GM18868 (cell line): Measurements from ENCODE around the gene LOXL1.
"Not testable (repeated sequence)": the region's sequence is repeated elsewhere in the genome, so short reads cannot be mapped to it uniquely, and the experiment has no call there.

ENCODE experiments used
- ATAC-seq: cut with Tn5 transposase; IDR thresholded peaks from one replicate; pipeline ENCODE4 v1.9.1; 2021; ENCODE audit warnings: mild to moderate bottlenecking, moderate library complexity; ENCODE audit not compliant: unreplicated experiment

LOXL1 gene

GRCh38 chr15:73972984-73973682, 46.9 kb downstream of the LOXL1 start:
- no peak for ATAC-seq

- ATAC-seq: not testable (repeated sequence)
Measured at GRCh38 chr15:73973683-73974200, 47.5 kb downstream of the LOXL1 start.

- ATAC-seq: not testable (repeated sequence)
Measured at GRCh38 chr15:73975440-73976125, 49.3 kb downstream of the LOXL1 start.

- no peak for ATAC-seq
Measured at GRCh38 chr15:73978896-73979295, 52.6 kb downstream of the LOXL1 start.

GRCh38 chr15:73979636-73980035, 53.4 kb downstream of the LOXL1 start:
- ATAC-seq: no peak

GRCh38 chr15:73981761-73982221, 55.5 kb downstream of the LOXL1 start:
- ATAC-seq: no peak

GRCh38 chr15:73982222-73982962, 56.1 kb downstream of the LOXL1 start:
- no peak for ATAC-seq

GRCh38 chr15:73983211-73983727, 57.0 kb downstream of the LOXL1 start:
- no peak for ATAC-seq

GRCh38 chr15:73983773-73984172, 57.5 kb downstream of the LOXL1 start:
- ATAC-seq: no peak

GRCh38 chr15:73984208-73984979, 58.1 kb downstream of the LOXL1 start:
- no peak for ATAC-seq

GRCh38 chr15:73985101-73985873, 59.0 kb downstream of the LOXL1 start:
- no peak for ATAC-seq

- no peak for ATAC-seq
Measured at GRCh38 chr15:73986055-73986775, 60.0 kb downstream of the LOXL1 start.

- ATAC-seq: no peak
Measured at GRCh38 chr15:73986776-73987056, 60.5 kb downstream of the LOXL1 start.

- ATAC-seq: no peak
Measured at GRCh38 chr15:73987250-73987649, 61.0 kb downstream of the LOXL1 start.

GRCh38 chr15:73987681-73988444, 61.6 kb downstream of the LOXL1 start:
- ATAC-seq: peak; percentile 42

GRCh38 chr15:73988445-73988969, 62.2 kb downstream of the LOXL1 start:
- no peak for ATAC-seq

- ATAC-seq: no peak
Measured at GRCh38 chr15:73989001-73989798, 62.9 kb downstream of the LOXL1 start.
